Parathyroid adenoma (tissue), 2 donors: ENCODE results near the gene RARRES2.
"Not testable (repeated sequence)": the region's sequence is repeated elsewhere in the genome, so short reads cannot be mapped to it uniquely, and the experiment has no call there.

Experiments used
- H2AFZ ChIP-seq: fragments of 300-600 bp; sonication (generic); one replicate; pipeline ENCODE4 v1.7.0; 2017; ENCODE audit warnings: antibody characterized with exemption, mild to moderate bottlenecking
- H3K27ac ChIP-seq: fragments of 300-600 bp; sonication (generic); one replicate; pipeline ENCODE4 v1.7.0; 2017
- H3K27me3 ChIP-seq: fragments of 300-600 bp; sonication (generic); one replicate; pipeline ENCODE4 v1.7.0; 2017; ENCODE audit warnings: low read length; ENCODE audit not compliant: control insufficient read depth, insufficient read depth
- H3K36me3 ChIP-seq: fragments of 300-600 bp; sonication (generic); one replicate; pipeline ENCODE4 v1.7.0; 2017; ENCODE audit warnings: low read length; ENCODE audit not compliant: control insufficient read depth, insufficient read depth
- H3K4me1 ChIP-seq: fragments of 300-600 bp; sonication (generic); one replicate; pipeline ENCODE4 v1.7.0; 2017; ENCODE audit warnings: control low read depth
- H3K4me2 ChIP-seq: fragments of 300-600 bp; sonication (generic); one replicate; pipeline ENCODE4 v1.7.0; 2017; ENCODE audit warnings: low read length
- H3K4me3 ChIP-seq: fragments of 300-600 bp; sonication (generic); one replicate; pipeline ENCODE4 v1.7.0; 2017; ENCODE audit warnings: low read depth, low read length
- H3K79me2 ChIP-seq: fragments of 300-600 bp; sonication (generic); one replicate; pipeline ENCODE4 v1.7.0; 2017; ENCODE audit warnings: control low read depth
- H3K9ac ChIP-seq: fragments of 300-600 bp; sonication (generic); one replicate; pipeline ENCODE4 v1.7.0; 2017; ENCODE audit warnings: mild to moderate bottlenecking
- H3K9me3 ChIP-seq: fragments of 300-600 bp; sonication (generic); one replicate; pipeline ENCODE4 v1.7.0; 2017; ENCODE audit warnings: low read length; ENCODE audit not compliant: control insufficient read depth
- donor health status: primary hyperparathyroidism.

Gene RARRES2

GRCh38 chr7:150305259-150305902 is 36.0 kb downstream of the RARRES2 start:
- not testable (repeated sequence) for H3K9me3 ChIP-seq, H3K9ac ChIP-seq, H3K27me3 ChIP-seq, H3K4me3 ChIP-seq, H2AFZ ChIP-seq, H3K36me3 ChIP-seq
- H3K4me2 ChIP-seq: peak overlapping the region; percentile 42
- peaks cover 52% of the 10 kb centered on the region for H3K4me1 ChIP-seq
- peak overlapping the region; percentile 91 for H3K27ac ChIP-seq
- H3K79me2 ChIP-seq: peaks cover 46% of the 10 kb centered on the region

- not testable (repeated sequence) for H3K4me3 ChIP-seq, H3K27me3 ChIP-seq, H3K36me3 ChIP-seq, H3K9ac ChIP-seq, H3K4me2 ChIP-seq, H2AFZ ChIP-seq, H3K9me3 ChIP-seq
- H3K79me2 ChIP-seq: peaks cover 42% of the 10 kb centered on the region
- peaks cover 48% of the 10 kb centered on the region for H3K4me1 ChIP-seq
- H3K27ac ChIP-seq: peak overlapping the region; percentile 91
Observed at GRCh38 chr7:150304499-150305258, 36.8 kb downstream of the RARRES2 start.

- H3K27me3 ChIP-seq, H3K4me3 ChIP-seq, H3K9ac ChIP-seq, H3K9me3 ChIP-seq, H2AFZ ChIP-seq, H3K4me2 ChIP-seq, H3K36me3 ChIP-seq: not testable (repeated sequence)
- H3K4me1 ChIP-seq: peaks cover 30% of the 10 kb centered on the region
- peak overlapping the region; percentile 20 for H3K27ac ChIP-seq
- peaks cover 24% of the 10 kb centered on the region for H3K79me2 ChIP-seq
Observed at GRCh38 chr7:150302908-150303310, 38.5 kb downstream of the RARRES2 start.

- not testable (repeated sequence) for H3K9ac ChIP-seq, H2AFZ ChIP-seq, H3K9me3 ChIP-seq
Observed at GRCh38 chr7:150297978-150298377, 43.5 kb downstream of the RARRES2 start.

GRCh38 chr7:150296802-150297201 is 44.6 kb downstream of the RARRES2 start:
- not testable (repeated sequence) for H3K36me3 ChIP-seq, H3K79me2 ChIP-seq, H3K27ac ChIP-seq, H3K4me1 ChIP-seq, H3K9me3 ChIP-seq, H3K4me2 ChIP-seq, H2AFZ ChIP-seq, H3K9ac ChIP-seq, H3K27me3 ChIP-seq, H3K4me3 ChIP-seq

More at GRCh38 chr7:150297978-150298377, 43.5 kb downstream of the RARRES2 start:
- H3K4me2 ChIP-seq, H3K27me3 ChIP-seq, H3K79me2 ChIP-seq, H3K36me3 ChIP-seq, H3K27ac ChIP-seq, H3K4me1 ChIP-seq, H3K4me3 ChIP-seq: not testable (repeated sequence)

GRCh38 chr7:150295614-150296013 is 45.8 kb downstream of the RARRES2 start:
- not testable (repeated sequence) for H3K36me3 ChIP-seq, H3K4me1 ChIP-seq, H2AFZ ChIP-seq, H3K4me3 ChIP-seq, H3K4me2 ChIP-seq, H3K27me3 ChIP-seq, H3K9me3 ChIP-seq, H3K79me2 ChIP-seq, H3K27ac ChIP-seq, H3K9ac ChIP-seq

- not testable (repeated sequence) for H3K9me3 ChIP-seq, H3K9ac ChIP-seq, H3K4me2 ChIP-seq, H3K79me2 ChIP-seq, H3K4me3 ChIP-seq, H3K27ac ChIP-seq, H3K36me3 ChIP-seq, H3K27me3 ChIP-seq, H2AFZ ChIP-seq, H3K4me1 ChIP-seq
Observed at GRCh38 chr7:150295027-150295426, 46.4 kb downstream of the RARRES2 start.

- H3K4me3 ChIP-seq, H3K27ac ChIP-seq, H3K9ac ChIP-seq, H3K4me2 ChIP-seq, H3K36me3 ChIP-seq, H3K27me3 ChIP-seq, H3K4me1 ChIP-seq, H3K9me3 ChIP-seq, H2AFZ ChIP-seq, H3K79me2 ChIP-seq: not testable (repeated sequence)
Observed at GRCh38 chr7:150290317-150290716, 51.1 kb downstream of the RARRES2 start.

- not testable (repeated sequence) for H3K27me3 ChIP-seq, H3K27ac ChIP-seq, H3K9ac ChIP-seq
Observed at GRCh38 chr7:150288816-150289215, 52.6 kb downstream of the RARRES2 start.

More at GRCh38 chr7:150288816-150289215, 52.6 kb downstream of the RARRES2 start:
- not testable (repeated sequence) for H3K79me2 ChIP-seq, H3K4me3 ChIP-seq, H3K36me3 ChIP-seq, H2AFZ ChIP-seq, H3K4me1 ChIP-seq, H3K9me3 ChIP-seq, H3K4me2 ChIP-seq
